ENCODE measurements around the gene FANCF.
A peak's percentile ranks its signal among the peaks of the same experiment; 100 is the strongest.
"Not testable (repeated sequence)": the region's sequence is repeated elsewhere in the genome, so short reads cannot be mapped to it uniquely, and the experiment has no call there.

Gene FANCF

GRCh38 chr11:22625448-22626287, at the start of gene FANCF:
TSS of gene FANCF (minus strand) at chr11:22625823. CDS start at chr11:22625810, 13 bp downstream.
- peak; percentile 95 for DNase-seq

- DNase-seq: peak; percentile 9
Observed at GRCh38 chr11:22674470-22675439, 49.1 kb upstream of the FANCF start.

DNA sequence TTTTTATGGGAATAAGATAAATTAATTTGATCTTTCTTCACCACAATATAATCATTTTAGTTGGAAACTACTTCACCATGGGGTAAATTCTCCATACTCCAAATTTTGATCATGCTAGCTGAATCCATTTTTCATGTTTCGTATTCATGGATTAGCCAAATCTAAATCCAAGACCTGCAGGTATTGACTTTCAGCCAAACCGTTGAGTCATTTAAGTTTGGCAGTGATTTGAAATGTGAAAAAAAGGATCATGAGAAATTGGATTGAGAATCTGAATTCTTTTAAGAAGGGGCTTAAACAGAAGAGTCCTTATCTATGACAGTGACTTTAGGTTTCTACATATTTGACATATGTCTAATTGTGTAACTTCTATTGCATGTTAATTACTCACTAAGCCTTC, 46.1 kb upstream of the FANCF start:
- no peak for DNase-seq

GRCh38 chr11:22670830-22671229, 45.2 kb upstream of the FANCF start:
- no peak for DNase-seq

- DNase-seq: no peak
Observed at GRCh38 chr11:22669368-22669767, 43.7 kb upstream of the FANCF start.

DNA sequence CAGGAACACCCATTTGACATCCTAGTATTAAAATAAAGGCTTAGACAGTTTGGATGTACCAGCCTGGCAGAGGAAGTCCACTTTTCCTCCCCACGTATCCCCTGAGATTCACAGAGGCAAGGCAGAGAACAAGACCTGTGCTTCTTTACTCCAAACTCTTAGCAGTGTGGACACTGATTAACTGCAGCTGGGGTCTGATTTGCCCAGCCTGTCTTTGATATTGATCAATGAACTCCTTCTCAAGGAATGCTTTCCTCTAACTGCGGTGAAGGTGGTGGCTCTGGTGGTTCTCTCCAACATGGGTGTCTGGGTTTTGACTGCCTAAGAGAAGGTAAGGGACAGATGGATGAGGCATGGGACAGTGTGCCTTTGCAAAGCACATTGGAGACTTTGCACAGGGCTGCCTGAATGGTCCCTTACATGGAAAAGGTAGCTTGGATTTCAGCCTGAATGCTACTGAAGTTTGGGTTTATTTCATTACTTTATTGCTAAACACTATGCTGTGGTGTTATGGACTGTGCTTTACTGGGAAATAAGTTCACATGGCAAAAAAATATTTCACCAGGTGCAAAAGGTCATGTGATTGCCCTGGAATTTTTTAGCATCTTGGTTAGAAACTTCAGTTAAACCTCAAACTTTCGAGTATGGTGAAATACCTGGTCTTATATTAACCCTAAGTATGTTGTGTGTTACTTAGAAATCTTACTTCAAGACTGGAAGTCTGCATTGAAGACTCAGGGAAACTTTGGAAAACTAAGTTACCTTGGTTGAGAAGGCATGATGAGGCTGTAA, 42.6 kb upstream of the FANCF start:
- no peak for DNase-seq

GRCh38 chr11:22666688-22667439, 41.2 kb upstream of the FANCF start:
- DNase-seq: no peak

- no peak for DNase-seq
Observed at GRCh38 chr11:22666325-22666687, 40.7 kb upstream of the FANCF start, which contains the start of gene GAS2. TSS of gene GAS2 (plus strand) at chr11:22666611. CDS start at chr11:22674870, 8,259 bp downstream.

DNA sequence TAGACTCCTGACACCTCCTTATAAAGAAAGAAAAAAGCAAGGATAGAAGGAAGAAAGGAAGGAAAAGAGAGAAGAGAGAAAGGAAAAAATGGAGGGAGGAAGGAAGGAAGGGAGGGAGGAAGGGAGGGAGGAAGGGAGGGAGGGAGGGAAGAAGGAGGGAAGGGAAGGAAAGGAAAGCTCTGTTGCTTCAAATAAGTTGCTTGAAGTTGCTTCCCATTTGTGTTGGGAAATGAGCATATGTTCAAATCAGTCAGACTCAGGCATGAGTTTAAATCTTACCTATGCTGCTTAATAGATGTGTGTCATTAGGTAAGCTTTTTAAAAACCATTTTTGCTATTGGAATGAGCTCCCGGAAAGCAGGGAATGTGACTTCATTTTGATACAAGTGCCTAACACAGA, 34.2 kb upstream of the FANCF start:
- DNase-seq: no peak

GRCh38 chr11:22657101-22657694, 31.6 kb upstream of the FANCF start:
- DNase-seq: no peak

- no peak for DNase-seq
Observed at GRCh38 chr11:22656130-22656529, 30.5 kb upstream of the FANCF start.

- DNase-seq: not testable (repeated sequence)
Observed at GRCh38 chr11:22652346-22652745, 26.7 kb upstream of the FANCF start.

DNA sequence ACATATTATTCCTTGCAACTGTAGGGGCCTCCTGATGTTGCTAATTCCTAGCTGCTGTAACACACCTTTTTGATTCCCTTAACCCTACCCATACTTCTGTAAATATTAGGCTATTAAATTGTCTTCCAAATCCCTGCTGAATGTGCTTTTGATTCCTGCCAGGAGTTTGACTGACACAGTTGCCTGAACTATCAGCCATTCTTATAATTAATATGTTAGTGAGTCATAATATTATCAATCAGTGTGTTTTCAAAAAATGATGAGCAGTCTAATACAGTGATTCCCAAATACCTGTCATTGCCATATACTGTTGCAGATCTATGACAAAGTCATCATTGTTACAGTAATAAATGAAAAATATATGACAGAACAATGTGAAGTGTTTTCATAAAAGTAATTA, 15.9 kb upstream of the FANCF start:
- no peak for DNase-seq

- DNase-seq: no peak
Observed at GRCh38 chr11:22640862-22641261, 15.2 kb upstream of the FANCF start.

- no peak for DNase-seq
Observed at GRCh38 chr11:22635689-22636088, 10.1 kb upstream of the FANCF start.

- peak; percentile 20 for DNase-seq
Observed at GRCh38 chr11:22634897-22635629, 9.4 kb upstream of the FANCF start.

GRCh38 chr11:22633354-22633902, 7.8 kb upstream of the FANCF start:
- no peak for DNase-seq

DNA sequence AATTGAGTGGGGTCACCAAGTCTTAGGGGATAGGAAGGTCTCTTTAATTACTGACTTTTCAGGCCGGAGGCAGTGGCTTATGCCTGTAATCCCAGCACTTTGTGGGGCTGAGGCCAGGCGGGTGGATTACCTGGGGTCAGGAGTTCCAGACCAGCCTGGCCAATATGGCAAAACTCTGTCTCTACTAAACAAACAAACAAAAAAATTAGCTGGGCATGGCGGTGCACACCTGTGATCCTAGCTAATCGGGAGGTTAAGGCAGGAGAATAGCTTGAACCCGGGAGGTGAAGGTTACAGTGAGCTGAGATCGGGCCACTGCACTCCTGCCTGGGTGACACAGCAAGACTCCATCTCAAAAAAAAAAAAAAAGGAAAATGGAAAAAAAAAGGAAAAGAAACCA, 1.8 kb upstream of the FANCF start:
- DNase-seq: no peak

DNA sequence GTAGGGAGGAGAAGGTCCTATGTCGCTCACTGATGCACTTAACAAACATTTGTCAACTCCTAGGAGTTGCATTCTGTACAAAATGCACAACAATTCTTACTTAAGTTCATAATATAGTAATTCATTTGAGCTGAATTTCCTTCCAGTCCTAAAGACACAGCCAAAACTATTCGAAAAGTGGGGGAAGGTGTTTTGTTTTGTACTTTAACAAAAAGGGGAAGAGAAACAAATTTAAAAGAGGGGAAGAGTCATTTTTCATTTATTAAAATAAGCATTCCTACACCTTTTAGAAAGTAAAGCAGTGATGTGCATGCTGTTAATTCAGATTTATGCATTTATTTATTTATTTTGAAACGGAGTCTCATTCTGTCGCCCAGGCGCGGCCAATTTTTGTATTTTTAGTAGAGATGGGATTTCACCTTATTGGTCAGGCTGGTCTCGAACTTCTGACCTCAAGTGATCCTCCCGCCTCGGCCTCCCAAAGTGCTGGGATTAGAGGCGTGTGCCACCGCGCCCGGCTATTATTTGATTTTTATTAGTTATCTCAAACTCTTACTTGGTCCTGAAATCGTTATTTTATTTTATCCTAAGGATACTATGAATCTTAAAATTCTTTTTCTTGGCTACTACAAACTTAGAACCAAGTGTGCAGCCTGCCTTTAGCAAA, 1.1 kb upstream of the FANCF start:
- DNase-seq: no peak

All from NCI-H2029 (cell line).